Heart right ventricle (tissue), 16 donors: ENCODE results near the gene GUCA2B. TPM values are rescaled to one million over a fixed set of nuclear protein-coding genes. Genes with fewer than 3 reads are reported as not detected.

Experiments used
- ATAC-seq, 8 donors: fragments of 200-7000 bp; cut with Tn5 transposase; one replicate each; pipeline ENCODE4 v1.9.1; 2020; ENCODE audit warnings: mild to moderate bottlenecking in 8 of 8, moderate library complexity in 8 of 8, moderate number of reproducible peaks in 1 of 8
- DNase-seq, 2 donors: peaks; one replicate each; pipeline ENCODE4 v3.0.0-alpha.2; 2020
- H3K27ac ChIP-seq, 10 donors: fragments of 200-600 bp; sonication (generic) in 2 of 10; one replicate each; pipeline versions ENCODE4 v1.5.0 to v1.8.0; 2020 to 2022; ENCODE audit warnings: mild to moderate bottlenecking in 3 of 10
- H3K27me3 ChIP-seq, 7 donors: fragments of 200-600 bp; one replicate each; pipeline ENCODE4 v1.8.0; 2021 to 2022; ENCODE audit warnings: mild to moderate bottlenecking in 2 of 7
- H3K36me3 ChIP-seq, 9 donors: fragments of 200-600 bp; sonication (generic) in 1 of 9; one replicate each; pipeline versions ENCODE4 v1.5.0 to v1.8.0; 2020 to 2022; ENCODE audit warnings: mild to moderate bottlenecking in 2 of 9
- H3K4me1 ChIP-seq, 9 donors: fragments of 200-600 bp; sonication (generic) in 1 of 9; one replicate each; pipeline versions ENCODE4 v1.5.0 to v1.8.0; 2020 to 2022; ENCODE audit warnings: mild to moderate bottlenecking in 4 of 9
- H3K4me3 ChIP-seq, 10 donors: fragments of 200-600 bp; sonication (generic) in 2 of 10; one replicate each; pipeline versions ENCODE4 v1.5.0 to v1.8.0; 2020 to 2022; ENCODE audit warnings: mild to moderate bottlenecking in 7 of 10, moderate library complexity in 2 of 10
- H3K9me3 ChIP-seq, 11 donors: fragments of 200-600 bp in 10 of 11; sonication (generic) in 2 of 11; one replicate each; pipeline versions ENCODE4 v1.5.0 to v1.8.0; 2013 to 2022; ENCODE audit warnings: mild to moderate bottlenecking in 2 of 11, control low read depth in 1 of 11, moderate library complexity in 1 of 11
- CTCF ChIP-seq, 9 donors: fragments of 200-600 bp; sonication (generic) in 2 of 9; IDR thresholded peaks; one replicate each; pipeline versions ENCODE4 v1.5.0 to v1.8.0; 2021 to 2022; ENCODE audit warnings: antibody characterized with exemption in 9 of 9, mild to moderate bottlenecking in 5 of 9, moderate library complexity in 1 of 9
- WGBS, 2 donors: extraction: QIAGEN DNeasy Blood & Tissue Kit; methylation state at CpG; one replicate each; pipeline ENCODE4 v1.1.7; 2013; ENCODE audit warnings: inconsistent platforms in 1 of 2; 5-methylcytosine and 5-hydroxymethylcytosine counted together
- intact Hi-C, 10 donors: fragments of 100-400 bp; cut with DNase I; formaldehyde crosslinking; loops; one replicate each; pipeline versions ENCODE4 v1.11.1 to v1.14.2; 2022
- polyA plus RNA-seq, 2 donors: library from polyadenylated mRNA; stranded (reverse); fragments of 200-250 nt; gene quantifications; one replicate each; pipeline ENCODE4 v1.2.3, GENCODE V29; 2013
- total RNA-seq, 10 donors: library from RNA; stranded (reverse); fragmentation: NEBNext Ultra II Directional in 3 of 10; extraction: Animal tissue kit (Norgen Biotek cat#: 25700) in 3 of 10; gene quantifications; one replicate each; pipeline versions ENCODE4 v1.2.1 to v1.2.4, GENCODE V29; 2021 to 2023
- donor health status: Arrhythmogenic right ventricular cardiomyopathy.
- donor health status: ischemic (EF 13 %, LVEDD 7.1; RV severe dilation, severe dysfunction).
- donor health status: healthy with polysubstance abuse.
- donor health status: DM: no; HTN: yes; CAD: no.
- donor health status: DM: no; HTN: no; CAD: no.
- donor health status: ischemic (EF 25% LVEDD 6.9; RV normal size, moderate dysfunction).
- donor health status: ischemic (EF 25% LVEDD 5.7; RV mildly dilated, moderate dysfunction).
- donor health status: healthy.
- donor health status: DM: yes; HTN: yes; CAD: no.
- donor health status: Ischemic cardiomyopathy.
- donor health status: ischemic (EF 35%, LVEDD 5.7; RV mildly dilated, moderate dysfunction).
- donor health status: nonischemic (EF 11% LVEDD 7.7; RV severe dilation, severe dysfunction).
- donor health status: DM: yes; HTN: yes; CAD: no.
- donor health status: PGD.
- donor health status: ischemic (EF 29% LVEDD 5.4; RV normal size, mild dysfunction).
- donor health status: nonischemic (EF 23%, LVEDD 6.1; RV moderate dilation, normal function).

Gene GUCA2B
- total and polyA plus RNA-seq, 12 donors: 0.44 TPM; not detected in 11

GRCh38 chr1:42162181-42162580 is 9.0 kb downstream of the GUCA2B start:
- Histone ChIP-seq H3K4me1 (peaks cover 6 to 23% (median 18%) of the 10 kb centered on the region in 9 donors), H3K27ac (no peak overlapping the region), H3K27me3 (no peaks in the 10 kb centered on the region), H3K36me3 (no peaks in the 10 kb centered on the region), H3K9me3 (peaks cover 0 to 18% (median 7%) of the 10 kb centered on the region in 11 donors), H3K4me3 (no peak overlapping the region)
- intact Hi-C loops: no loop called here
- 86 to 88% methylated on average over 5 of the region's 5 CpGs for WGBS, 2 donors
- ATAC-seq: no peak
- TF ChIP-seq CTCF (IDR thresholded peaks at IDR 0.05): no peak
- no peak for DNase-seq

- no peak for ATAC-seq
- peaks cover 6 to 26% (median 18%) of the 10 kb centered on the region in 9 donors for H3K4me1 ChIP-seq
- H3K27me3 ChIP-seq: no peaks in the 10 kb centered on the region
- DNase-seq: no peak
- H3K36me3 ChIP-seq: no peaks in the 10 kb centered on the region
- no peak overlapping the region for H3K4me3 ChIP-seq
- intact Hi-C loops: no loop called here
- TF ChIP-seq CTCF (IDR thresholded peaks at IDR 0.05): no peak
- peaks cover 0 to 18% (median 7%) of the 10 kb centered on the region in 11 donors for H3K9me3 ChIP-seq
- H3K27ac ChIP-seq: no peak overlapping the region
- WGBS, 2 donors: 88 to 91% methylated on average over 2 of the region's 2 CpGs
Measured at GRCh38 chr1:42163114-42163513, 9.9 kb downstream of the GUCA2B start.

GRCh38 chr1:42163536-42164503 is 10.6 kb downstream of the GUCA2B start:
- intact Hi-C loops: no loop called here
- WGBS, 2 donors: 84 to 87% methylated on average over 16 of the region's 16 CpGs
- DNase-seq: no peak
- Histone ChIP-seq H3K4me1 (peaks cover 6 to 28% (median 19%) of the 10 kb centered on the region in 9 donors), H3K36me3 (no peaks in the 10 kb centered on the region), H3K27me3 (no peaks in the 10 kb centered on the region), H3K4me3 (no peak overlapping the region), H3K27ac (peak overlapping the region in 2 of 10 donors; percentile 4 to 76), H3K9me3 (peaks cover 0 to 18% (median 7%) of the 10 kb centered on the region in 11 donors)
- TF ChIP-seq CTCF (IDR thresholded peaks at IDR 0.05): no peak
- ATAC-seq: no peak

GRCh38 chr1:42164551-42165420 is 11.6 kb downstream of the GUCA2B start, which contains the start of gene GUCA2A:
Gene GUCA2A (minus strand): TSS chr1:42164745. CDS start chr1:42164712, 33 bp downstream.
- Histone ChIP-seq H3K27ac (peak within 1 kb of the TSS; percentile 4 to 76 (median 62)), H3K9me3 (peaks cover 0 to 16% (median 7%) of the 10 kb centered on the region in 11 donors), H3K27me3 (no peaks in the 10 kb centered on the region), H3K4me1 (peaks cover 6 to 28% (median 19%) of the 10 kb centered on the region in 9 donors), H3K4me3 (no peak within 1 kb of the TSS), H3K36me3 (no peaks in the 10 kb centered on the region)
- no peak for DNase-seq
- intact Hi-C loops: no loop called here
- no peak for TF ChIP-seq CTCF (IDR thresholded peaks at IDR 0.05)
- 67 to 75% methylated on average over 24 of the region's 24 CpGs for WGBS, 2 donors
- peak in 6 of 8 donors; percentile 8 to 51 (median 40) for ATAC-seq
